Lower lobe of right lung (tissue), 2 donors: Measurements from ENCODE around the gene CHMP4B. TPM values are rescaled to one million over a fixed set of nuclear protein-coding genes. Genes with fewer than 3 reads are reported as not detected.

Experiments used
- ATAC-seq, 2 donors: fragments of 200-7000 bp; cut with Tn5 transposase; one replicate each; pipeline ENCODE4 v1.9.1; 2020 to 2022; ENCODE audit warnings: mild to moderate bottlenecking in 2 of 2, moderate library complexity in 2 of 2
- DNase-seq: peaks from one replicate; pipeline ENCODE4 v3.0.0-alpha.2; 2020
- H3K27ac ChIP-seq: fragments of 200-600 bp; one replicate; pipeline ENCODE4 v1.8.0; 2022
- H3K27me3 ChIP-seq: fragments of 200-600 bp; one replicate; pipeline ENCODE4 v1.8.0; 2022; ENCODE audit warnings: low read depth
- H3K36me3 ChIP-seq: fragments of 200-600 bp; one replicate; pipeline ENCODE4 v1.8.0; 2022; ENCODE audit warnings: mild to moderate bottlenecking
- H3K4me1 ChIP-seq: fragments of 200-600 bp; one replicate; pipeline ENCODE4 v1.8.0; 2022
- H3K4me3 ChIP-seq: fragments of 200-600 bp; one replicate; pipeline ENCODE4 v1.8.0; 2022; ENCODE audit warnings: mild to moderate bottlenecking
- H3K9me3 ChIP-seq: fragments of 200-600 bp; one replicate; pipeline ENCODE4 v1.8.0; 2022
- intact Hi-C: fragments of 100-400 bp; cut with DNase I; formaldehyde crosslinking; loops from one replicate; pipeline ENCODE4 v1.11.0; 2022
- total RNA-seq: library from RNA; stranded (reverse); fragmentation: NEBNext Ultra II Directional; extraction: Animal tissue kit (Norgen Biotek cat#: 25700); gene quantifications from one replicate; pipeline ENCODE4 v1.2.1, GENCODE V29; 2021
- TF ChIP-seq, protein P1 (sequence below): fragments of 200-600 bp; IDR thresholded peaks from one replicate; pipeline ENCODE4 v1.8.0; 2022; ENCODE audit warnings: antibody characterized with exemption, mild to moderate bottlenecking
- donor health status: DM: no; HTN: yes; CAD: no; lungs with severe emphysema.

Gene CHMP4B
- total RNA-seq, 1 donor from 2014 or later: 91.2 TPM

DNA sequence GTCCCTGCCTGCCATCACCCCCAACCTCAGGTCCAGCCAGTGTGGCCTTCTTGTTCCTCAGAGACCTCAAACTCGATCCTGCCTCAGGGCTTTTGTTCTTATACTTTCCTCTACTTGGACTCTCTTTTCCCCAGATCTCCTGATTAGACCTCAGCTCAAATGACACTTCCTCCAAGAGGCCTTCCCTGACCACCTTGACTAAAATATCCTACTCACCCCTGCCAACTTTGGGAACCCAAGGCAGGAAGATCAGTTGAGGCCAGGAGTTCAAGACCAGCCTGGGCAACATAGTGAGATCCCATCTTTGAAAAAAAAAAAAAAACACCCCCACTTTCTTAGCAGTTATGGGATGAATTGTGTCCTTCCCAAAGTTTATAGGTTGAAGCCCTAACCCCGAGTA lies 73.5 kb downstream of the CHMP4B start:
- Histone ChIP-seq H3K4me1 (no peaks in the 10 kb centered on the region), H3K27me3 (no peaks in the 10 kb centered on the region), H3K36me3 (no peaks in the 10 kb centered on the region), H3K27ac (no peak overlapping the region), H3K4me3 (no peak overlapping the region), H3K9me3 (no peaks in the 10 kb centered on the region)
- intact Hi-C loops: no loop called here
- TF ChIP-seq, protein P1, sequence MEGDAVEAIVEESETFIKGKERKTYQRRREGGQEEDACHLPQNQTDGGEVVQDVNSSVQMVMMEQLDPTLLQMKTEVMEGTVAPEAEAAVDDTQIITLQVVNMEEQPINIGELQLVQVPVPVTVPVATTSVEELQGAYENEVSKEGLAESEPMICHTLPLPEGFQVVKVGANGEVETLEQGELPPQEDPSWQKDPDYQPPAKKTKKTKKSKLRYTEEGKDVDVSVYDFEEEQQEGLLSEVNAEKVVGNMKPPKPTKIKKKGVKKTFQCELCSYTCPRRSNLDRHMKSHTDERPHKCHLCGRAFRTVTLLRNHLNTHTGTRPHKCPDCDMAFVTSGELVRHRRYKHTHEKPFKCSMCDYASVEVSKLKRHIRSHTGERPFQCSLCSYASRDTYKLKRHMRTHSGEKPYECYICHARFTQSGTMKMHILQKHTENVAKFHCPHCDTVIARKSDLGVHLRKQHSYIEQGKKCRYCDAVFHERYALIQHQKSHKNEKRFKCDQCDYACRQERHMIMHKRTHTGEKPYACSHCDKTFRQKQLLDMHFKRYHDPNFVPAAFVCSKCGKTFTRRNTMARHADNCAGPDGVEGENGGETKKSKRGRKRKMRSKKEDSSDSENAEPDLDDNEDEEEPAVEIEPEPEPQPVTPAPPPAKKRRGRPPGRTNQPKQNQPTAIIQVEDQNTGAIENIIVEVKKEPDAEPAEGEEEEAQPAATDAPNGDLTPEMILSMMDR: no peak
- DNase-seq (no peak), ATAC-seq (no peak)

DNA sequence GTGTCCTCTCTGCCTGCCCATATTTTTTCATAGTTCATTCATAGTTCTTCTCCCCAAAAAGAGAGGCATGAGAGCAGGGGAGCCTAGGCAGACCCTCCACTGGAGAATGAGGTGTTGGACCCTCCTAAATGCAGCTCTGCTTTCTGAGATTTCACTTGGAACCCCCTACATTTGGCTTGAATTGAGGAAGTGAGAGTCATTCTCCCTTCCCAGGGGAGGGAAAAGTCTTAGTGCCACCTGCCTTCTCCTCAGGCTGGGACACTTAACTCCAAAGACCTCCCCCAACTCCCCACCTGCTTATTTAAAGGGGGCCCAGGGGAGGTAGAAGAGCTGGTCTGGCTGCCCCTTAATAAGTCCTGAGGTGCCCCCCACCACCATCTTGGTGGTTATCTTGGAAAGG lies 78.2 kb downstream of the CHMP4B start:
- no peaks in the 10 kb centered on the region for H3K36me3 ChIP-seq
- intact Hi-C loops: no loop called here
- H3K4me1 ChIP-seq: no peaks in the 10 kb centered on the region
- no peak overlapping the region for H3K27ac ChIP-seq
- TF ChIP-seq, protein P1: no peak
- DNase-seq (no peak), ATAC-seq (no peak)
- H3K9me3 ChIP-seq: no peaks in the 10 kb centered on the region
- no peaks in the 10 kb centered on the region for H3K27me3 ChIP-seq
- H3K4me3 ChIP-seq: no peak overlapping the region

DNA sequence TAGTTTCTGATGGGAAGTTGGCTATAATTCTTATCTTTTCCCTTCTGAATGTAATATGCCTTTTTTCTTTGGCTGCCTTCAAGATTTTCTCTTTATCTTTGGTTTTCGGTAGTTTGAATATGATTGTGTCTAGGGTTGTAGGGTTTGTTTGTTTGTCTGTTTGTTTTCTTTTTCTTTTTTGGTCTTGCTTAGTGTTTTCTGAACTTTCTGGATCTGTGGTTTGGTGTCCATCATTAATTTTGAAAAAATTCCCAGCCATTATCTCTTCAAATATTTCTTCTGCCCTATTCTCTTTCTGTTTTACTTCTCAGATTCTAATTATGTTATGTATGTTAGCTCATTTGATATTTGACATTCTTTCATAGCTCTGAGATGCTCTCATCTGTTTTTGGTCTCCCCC lies 79.4 kb downstream of the CHMP4B start:
- H3K27ac ChIP-seq: no peak overlapping the region
- no peaks in the 10 kb centered on the region for H3K27me3 ChIP-seq
- H3K4me3 ChIP-seq: no peak overlapping the region
- DNase-seq: no peak
- no peak for ATAC-seq
- H3K36me3 ChIP-seq: no peaks in the 10 kb centered on the region
- TF ChIP-seq, protein P1: no peak
- intact Hi-C loops: no loop called here
- no peaks in the 10 kb centered on the region for H3K4me1 ChIP-seq
- no peaks in the 10 kb centered on the region for H3K9me3 ChIP-seq

DNA sequence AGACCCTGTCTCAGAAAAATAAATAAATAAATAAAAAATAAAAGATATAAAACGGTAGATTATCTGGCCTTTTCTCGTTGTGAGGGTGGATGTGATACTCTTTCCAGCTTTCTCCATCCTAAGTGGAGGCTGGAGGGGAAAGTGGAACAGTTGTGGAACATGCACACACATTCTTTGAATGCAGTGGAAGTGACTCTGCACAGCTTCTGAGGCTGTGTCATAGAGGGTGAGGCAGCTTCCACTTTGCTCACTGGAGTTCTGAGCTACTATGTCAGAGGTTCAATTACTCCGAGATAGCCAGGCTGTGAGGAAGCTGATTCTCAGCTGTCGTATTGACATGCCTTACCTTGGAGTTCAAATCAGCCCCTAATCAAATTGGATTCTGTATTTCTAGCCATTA lies 82.2 kb downstream of the CHMP4B start:
- H3K9me3 ChIP-seq: no peaks in the 10 kb centered on the region
- DNase-seq (no peak), ATAC-seq (no peak)
- TF ChIP-seq, protein P1: no peak
- H3K36me3 ChIP-seq: no peaks in the 10 kb centered on the region
- no peak overlapping the region for H3K27ac ChIP-seq
- intact Hi-C loops: no loop called here
- no peaks in the 10 kb centered on the region for H3K4me1 ChIP-seq
- no peaks in the 10 kb centered on the region for H3K27me3 ChIP-seq
- no peak overlapping the region for H3K4me3 ChIP-seq

DNA sequence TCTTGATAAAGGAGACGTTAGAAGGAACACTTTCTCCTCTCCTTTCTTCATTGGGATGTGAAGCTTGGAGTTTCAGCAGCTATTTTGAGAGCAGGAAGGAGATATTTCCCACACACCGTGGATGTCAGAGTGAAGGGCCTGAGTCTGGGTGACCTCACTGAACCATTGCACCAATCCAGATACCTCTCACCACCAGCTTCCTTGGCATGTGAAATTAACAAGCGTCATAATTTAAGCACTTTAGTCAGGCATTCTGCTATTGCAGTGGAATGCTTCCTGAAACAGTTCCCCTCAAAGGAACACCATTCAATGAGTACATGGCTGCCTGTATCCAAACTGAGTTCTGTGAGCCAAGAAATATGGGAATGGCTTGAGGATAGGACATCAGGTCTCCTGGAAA lies 83.7 kb downstream of the CHMP4B start:
- Histone ChIP-seq H3K27me3 (no peaks in the 10 kb centered on the region), H3K4me1 (no peaks in the 10 kb centered on the region), H3K9me3 (no peaks in the 10 kb centered on the region), H3K27ac (no peak overlapping the region), H3K4me3 (no peak overlapping the region), H3K36me3 (no peaks in the 10 kb centered on the region)
- intact Hi-C loops: no loop called here
- DNase-seq: no peak
- peak; percentile 30 to 32 for ATAC-seq
- TF ChIP-seq, protein P1: no peak

DNA sequence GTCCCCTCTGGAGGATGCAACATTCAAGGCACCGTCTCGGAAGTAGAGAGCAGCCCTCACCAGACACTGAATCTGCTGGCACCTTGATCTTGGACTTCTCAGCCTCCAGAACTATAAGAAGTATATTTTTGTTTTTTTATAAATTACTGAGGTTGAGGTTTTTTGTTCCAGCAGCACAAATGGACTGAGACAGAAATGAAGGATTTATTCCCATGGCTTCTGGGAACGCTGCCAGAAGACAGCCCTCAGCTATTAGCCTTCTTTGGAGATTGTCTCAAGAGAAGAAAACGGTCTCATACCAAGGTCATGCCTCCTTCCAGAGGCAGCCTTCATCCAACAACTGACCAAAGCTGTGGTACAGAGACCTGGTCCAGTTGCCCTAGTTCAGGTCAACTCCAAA lies 85.4 kb downstream of the CHMP4B start:
- H3K36me3 ChIP-seq: no peaks in the 10 kb centered on the region
- H3K9me3 ChIP-seq: no peaks in the 10 kb centered on the region
- TF ChIP-seq, protein P1: no peak
- no peak overlapping the region for H3K4me3 ChIP-seq
- DNase-seq (no peak), ATAC-seq (no peak)
- intact Hi-C loops: no loop called here
- H3K27me3 ChIP-seq: peaks cover 9% of the 10 kb centered on the region
- no peak overlapping the region for H3K27ac ChIP-seq
- no peaks in the 10 kb centered on the region for H3K4me1 ChIP-seq
